KBM-7 (cell line): ENCODE data around the gene NUP153.
"Not testable (repeated sequence)": the region's sequence is repeated elsewhere in the genome, so short reads cannot be mapped to it uniquely, and the experiment has no call there.

Experiments used
- DNase-seq: peaks from one replicate; pipeline ENCODE4 v3.0.0-alpha.2; 2015
- in situ Hi-C: fragments of 300-500 bp; cut with MboI; formaldehyde crosslinking; loops from 2 replicates; pipeline ENCODE4 v1.14.3; 2020; ENCODE audit warnings: low sequenced_read_pairs, low pct_unique_long_range_greater_than_20kb, mixed read lengths

Gene NUP153

GRCh38 chr6:17584241-17584803, 122.4 kb downstream of the NUP153 start:
- in situ Hi-C loops, result loop anchor here (25.0 kb wide), 2 partner anchors 228 to 422 kb away; no protein-coding TSS in a partner anchor
- DNase-seq, result peak; percentile 76

GRCh38 chr6:17583811-17584210, 122.9 kb downstream of the NUP153 start:
- in situ Hi-C loops, result loop anchor here (25.0 kb wide), 2 partner anchors 228 to 422 kb away; no protein-coding TSS in a partner anchor
- no peak for DNase-seq

- in situ Hi-C loops, result loop anchor here (25.0 kb wide), 2 partner anchors 231 to 419 kb away; no protein-coding TSS in a partner anchor
- DNase-seq, result not testable (repeated sequence)
Measured at GRCh38 chr6:17581282-17581681, 125.4 kb downstream of the NUP153 start.

- no peak for DNase-seq
- in situ Hi-C loops, result loop anchor here (25.0 kb wide), 2 partner anchors 232 to 418 kb away; no protein-coding TSS in a partner anchor
Measured at GRCh38 chr6:17580518-17581048, 126.1 kb downstream of the NUP153 start.

- in situ Hi-C loops, result loop anchor here (25.0 kb wide), 2 partner anchors 235 to 415 kb away; no protein-coding TSS in a partner anchor
- DNase-seq, result no peak
Measured at GRCh38 chr6:17577059-17577458, 129.7 kb downstream of the NUP153 start.

GRCh38 chr6:17574866-17575560, 131.7 kb downstream of the NUP153 start:
- in situ Hi-C loops, result loop anchor here (25.0 kb wide), 2 partner anchors 237 to 413 kb away; no protein-coding TSS in a partner anchor
- DNase-seq, result no peak

GRCh38 chr6:17565399-17565798, 141.3 kb downstream of the NUP153 start:
- no peak for DNase-seq
- in situ Hi-C loops, result no loop called here
